HepG2 (cell line): ENCODE measurements around the gene JMJD8. TPM values are rescaled to one million over a fixed set of nuclear protein-coding genes. Genes with fewer than 3 reads are reported as not detected.

Experiments used
- ATAC-seq: fragments of 200-7000 bp; cut with Tn5 transposase; 3 replicates; pipeline ENCODE4 v1.9.1; 2020; ENCODE audit warnings: mild to moderate bottlenecking, moderate library complexity
- BruUV-seq: library from RNA; stranded (reverse); fragments of 400-500 nt; replicated peaks from 2 replicates; lab custom pipeline; 2021; lab: Mats Ljungman, UMichigan
- CTCF ChIA-PET: fragments of 300-600 bp; formaldehyde crosslinking; extraction: SDS; loops from one replicate; lab custom pipeline; 2021; ENCODE audit warnings: low total read pairs, inconsistent platforms, low intra/inter-chr PET ratio; lab: Yijun Ruan, JAX
- POLR2A ChIA-PET: fragments of 350-600 bp; sonication (Branson Sonifier 250); formaldehyde crosslinking; loops from one replicate; lab custom pipeline; 2020; ENCODE audit warnings: antibody characterized with exemption, inconsistent platforms; lab: Yijun Ruan, JAX
- DNase-seq: peaks from one replicate; pipeline ENCODE4 v3.0.0-alpha.2; 2015; ENCODE audit warnings: low spot score
- FAIRE-seq: peaks from 3 replicates; lab custom pipeline; 2011; peaks lifted over from hg19 to GRCh38; lab: Jason Lieb, UNC
- H2AFZ ChIP-seq: one replicate; pipeline ENCODE4 v1.6.1; 2011; ENCODE audit warnings: low read length, inconsistent platforms
- H3K27ac ChIP-seq: fragments of 300-600 bp; 3 replicates; pipeline ENCODE4 v1.8.0; 2011; ENCODE audit warnings: mixed run types, mild to moderate bottlenecking, mixed read lengths, low read length, inconsistent platforms; ENCODE audit not compliant: insufficient read depth; ENCODE audit errors: extremely low read length
- H3K27me3 ChIP-seq, 2 experiments: fragments of 200-600 bp in 1 of 2; 2 replicates in 1 of 2; 3 replicates in 1 of 2; pipeline versions ENCODE4 v1.6.0 to v1.8.0; 2011; ENCODE audit warnings: low read length in 2 of 2, mild to moderate bottlenecking in 2 of 2, moderate library complexity in 2 of 2, inconsistent platforms in 1 of 2; ENCODE audit not compliant: insufficient read depth in 2 of 2, control insufficient read depth in 1 of 2
- H3K36me3 ChIP-seq, 2 experiments: fragments of 200-600 bp in 1 of 2; replicated peaks in 1 of 2; 2 replicates in 1 of 2; 3 replicates in 1 of 2; pipeline versions ENCODE4 v1.5.1 to v1.8.0; 2011; ENCODE audit warnings: low read length in 2 of 2, inconsistent platforms in 1 of 2; ENCODE audit not compliant: insufficient read depth in 2 of 2, control insufficient read depth in 1 of 2
- H3K4me1 ChIP-seq: 2 replicates; pipeline ENCODE4 v1.5.1; 2012; ENCODE audit warnings: low read length, inconsistent platforms; ENCODE audit not compliant: insufficient read depth
- H3K4me2 ChIP-seq: 2 replicates; pipeline ENCODE4 v1.6.0; 2011; ENCODE audit warnings: low read depth, low read length, inconsistent platforms
- H3K4me3 ChIP-seq, 3 experiments: fragments of 200-600 bp in 1 of 3; sonication (generic), shearing (Covaris generic) in 1 of 3; replicated peaks in 1 of 3; 2 replicates each; pipeline ENCODE4 v1.5.1; 2011 to 2016; ENCODE audit warnings: low read length in 3 of 3, inconsistent platforms in 2 of 3, low read depth in 2 of 3, mild to moderate bottlenecking in 2 of 3, control low read depth in 1 of 3, mixed read lengths in 1 of 3; ENCODE audit not compliant: insufficient read depth in 1 of 3
- H3K79me2 ChIP-seq: one replicate; pipeline ENCODE4 v1.6.1; 2011; ENCODE audit warnings: low read length, inconsistent platforms; ENCODE audit not compliant: insufficient read depth
- H3K9ac ChIP-seq: 2 replicates; pipeline ENCODE4 v1.6.0; 2011; ENCODE audit warnings: mild to moderate bottlenecking, low read depth, low read length, inconsistent platforms; ENCODE audit not compliant: insufficient read depth
- H3K9me3 ChIP-seq: 2 replicates; pipeline ENCODE4 v1.5.1; 2012; ENCODE audit warnings: mild to moderate bottlenecking, low read length
- H4K20me1 ChIP-seq: 2 replicates; pipeline ENCODE4 v1.6.0; 2011; ENCODE audit warnings: inconsistent platforms, mild to moderate bottlenecking, low read length, moderate library complexity; ENCODE audit not compliant: insufficient read depth
- AGO1 ChIP-seq: fragments of 200-400 bp; formaldehyde crosslinking; IDR thresholded peaks from 2 replicates; pipeline ENCODE4 v1.6.1; 2017; ENCODE audit warnings: mild to moderate bottlenecking, low read depth, low read length, moderate library complexity; ENCODE audit not compliant: poor library complexity, severe bottlenecking
- CCAR2 ChIP-seq: fragments of 200-400 bp; formaldehyde crosslinking; optimal IDR thresholded peaks from 2 replicates; pipeline ENCODE3; 2018; ENCODE audit warnings: low read depth, mild to moderate bottlenecking, low read length, moderate library complexity
- KDM5A ChIP-seq: fragments of 200-600 bp; sonication (generic); IDR thresholded peaks from 2 replicates; pipeline ENCODE4 v1.7.0; 2018; ENCODE audit warnings: antibody characterized with exemption, mild to moderate bottlenecking, low read length, borderline replicate concordance
- NR0B2 ChIP-seq: sonication (generic); formaldehyde crosslinking; IDR thresholded peaks from 2 replicates; pipeline ENCODE4 v1.4.0; 2020; ENCODE audit warnings: mild to moderate bottlenecking, missing genetic modification reagents
- RBFOX2 ChIP-seq: fragments of 200-400 bp; formaldehyde crosslinking; IDR thresholded peaks from 2 replicates; pipeline ENCODE4 v1.6.1; 2017; ENCODE audit warnings: low read depth, mild to moderate bottlenecking, low read length
- SIX1 ChIP-seq: sonication (generic); formaldehyde crosslinking; IDR thresholded peaks from 2 replicates; pipeline ENCODE4 v1.4.0; 2020; ENCODE audit warnings: missing genetic modification reagents, borderline replicate concordance
- ZBTB33 ChIP-seq: sonication (generic); formaldehyde crosslinking; IDR thresholded peaks from 2 replicates; pipeline ENCODE4 v1.4.0; 2020; ENCODE audit warnings: missing genetic modification reagents
- ZMYM2 ChIP-seq: sonication (generic); formaldehyde crosslinking; IDR thresholded peaks from 2 replicates; pipeline ENCODE4 v1.8.0; 2022; ENCODE audit warnings: mild to moderate bottlenecking, missing genetic modification reagents
- ZNF317 ChIP-seq: sonication (generic); formaldehyde crosslinking; IDR thresholded peaks from 2 replicates; pipeline ENCODE4 v1.5.0; 2020; ENCODE audit warnings: mild to moderate bottlenecking, missing genetic modification reagents
- ZNF788 ChIP-seq: sonication (generic); formaldehyde crosslinking; IDR thresholded peaks from 2 replicates; pipeline ENCODE4 v1.5.0; 2020; ENCODE audit warnings: mild to moderate bottlenecking, missing genetic modification reagents, borderline replicate concordance
- WGBS: methylation state at CpG from one replicate; pipeline ENCODE4 v1.1.6; 2017; ENCODE audit warnings: low lambda C conversion rate; 5-methylcytosine and 5-hydroxymethylcytosine counted together
- in situ Hi-C: cut with HindIII; loops from 2 replicates; pipeline ENCODE4 v1.10.0; 2017; ENCODE audit warnings: low pct_unique_long_range_greater_than_20kb; ENCODE audit not compliant: extremely low pct_ligation_motif_present
- intact Hi-C: fragments of 100-400 bp; cut with micrococcal nuclease; formaldehyde crosslinking; loops from one replicate; pipeline ENCODE4 v1.10.0; 2022; ENCODE audit not compliant: unreplicated experiment
- polyA plus RNA-seq, 8 experiments: library from polyadenylated mRNA; depleted of rRNA in 3 of 8; stranded (reverse) in 7 of 8; unstranded in 1 of 8; fragments of >200 nt; fragmentation: Illumina TruSeq in 4 of 8; extraction: Trizol in 4 of 8; gene quantifications; 2 replicates each; pipeline versions ENCODE4 v1.2.1 to v1.2.3, GENCODE V29; 2011 to 2016; ENCODE audit warnings: low read depth in 4 of 8, missing spikeins in 1 of 8, mixed read lengths in 1 of 8; ENCODE audit not compliant: insufficient read depth in 1 of 8
- total RNA-seq, 5 experiments: library from RNA; depleted of rRNA; stranded (reverse); fragments of >200 nt; fragmentation: Illumina TruSeq; extraction: Trizol; gene quantifications; 2 replicates each; pipeline ENCODE4 v1.2.3, GENCODE V29; 2016; ENCODE audit warnings: low read depth in 1 of 5

Gene JMJD8
- total and polyA plus RNA-seq, 2 of the 13 experiments (the other 11 are each of a cell fraction or from before 2014, with no cell fraction given), result 2.6 to 11.8 TPM

GRCh38 chr16:671353-672131 lies 12.6 kb downstream of the JMJD8 start:
- peaks cover 36% of the 10 kb centered on the region for H3K4me1 ChIP-seq
- FAIRE-seq, result no peak
- H3K36me3 ChIP-seq, result peaks cover 22 to 42% of the 10 kb centered on the region in 2 experiments; a peak in 4 of 5 replicates
- no peaks in the 10 kb centered on the region for H4K20me1 ChIP-seq
- no peak for ATAC-seq
- H3K27me3 ChIP-seq, result no peaks in the 10 kb centered on the region
- H3K79me2 ChIP-seq, result peaks cover 17% of the 10 kb centered on the region
- no peak overlapping the region for H3K4me2 ChIP-seq
- CTCF ChIA-PET, result no interaction called here
- no peak overlapping the region for H3K9ac ChIP-seq
- no peak for DNase-seq
- in situ Hi-C loops, result no loop called here
- no peak overlapping the region for H2AFZ ChIP-seq
- no peak overlapping the region for H3K4me3 ChIP-seq
- TF ChIP-seq ZMYM2, result no peak
- no peak for TF ChIP-seq NR0B2
- TF ChIP-seq ZNF317 (CRISPR knock-in tag), result no peak
- TF ChIP-seq ZBTB33 (CRISPR knock-in tag), result peak; percentile 22; the same call in 1 of the 2 replicates
- no peak for TF ChIP-seq KDM5A
- peak; percentile 39 for TF ChIP-seq RBFOX2
- no peak for TF ChIP-seq SIX1 (CRISPR knock-in tag)
- TF ChIP-seq CCAR2, result no peak
- TF ChIP-seq AGO1, result peak; percentile 82
- no peak for TF ChIP-seq ZNF788
- intact Hi-C loops, result no loop called here
- WGBS, result 95% methylated on average over 24 of the region's 40 CpGs
- BruUV-seq, result no TSS peak
- POLR2A ChIA-PET, result interaction anchor here (0.6 to 0.9 kb wide), 2 partner anchors 24 to 35 kb away, joined by 3 read pairs; partner anchors contain the start of gene METTL26
- H3K27ac ChIP-seq, result no peak overlapping the region
- H3K9me3 ChIP-seq, result no peaks in the 10 kb centered on the region
